Loucy (cell line): ENCODE measurements around the gene PDGFD.

ENCODE experiments used
- H2AFZ ChIP-seq: fragments of 200-600 bp; sonication (generic); 2 replicates; pipeline ENCODE4 v1.6.0; 2016; ENCODE audit warnings: antibody characterized with exemption, mild to moderate bottlenecking, low read length, moderate library complexity
- H3F3A ChIP-seq: fragments of 200-600 bp; 2 replicates; pipeline ENCODE4 v1.6.0; 2016; ENCODE audit warnings: antibody characterized with exemption, low read depth, mild to moderate bottlenecking
- H3K27me3 ChIP-seq: fragments of 200-600 bp; sonication (generic); 2 replicates; pipeline ENCODE4 v1.6.1; 2014; ENCODE audit warnings: low read length, mild to moderate bottlenecking; ENCODE audit not compliant: insufficient read depth, poor library complexity, severe bottlenecking
- H3K36me3 ChIP-seq: fragments of 200-600 bp; sonication (generic); 2 replicates; pipeline ENCODE4 v1.6.1; 2016; ENCODE audit warnings: low read length; ENCODE audit not compliant: insufficient read depth
- H3K4me1 ChIP-seq: fragments of 200-600 bp; sonication (generic); 2 replicates; pipeline ENCODE4 v1.5.1; 2014; ENCODE audit warnings: low read length, mild to moderate bottlenecking; ENCODE audit not compliant: insufficient read depth, poor library complexity, severe bottlenecking
- H3K4me2 ChIP-seq: fragments of 200-600 bp; sonication (generic); 2 replicates; pipeline ENCODE4 v1.6.0; 2014; ENCODE audit warnings: antibody characterized with exemption, low read length, low read depth, mild to moderate bottlenecking; ENCODE audit not compliant: poor library complexity, severe bottlenecking
- H3K4me3 ChIP-seq: fragments of 200-600 bp; sonication (generic); 2 replicates; pipeline ENCODE4 v1.5.1; 2014; ENCODE audit warnings: low read length, mild to moderate bottlenecking, mixed read lengths; ENCODE audit not compliant: poor library complexity, severe bottlenecking
- H3K79me2 ChIP-seq: fragments of 200-600 bp; sonication (generic); 2 replicates; pipeline ENCODE4 v1.6.1; 2014; ENCODE audit warnings: low read length; ENCODE audit not compliant: insufficient read depth
- H3K9ac ChIP-seq: fragments of 200-600 bp; sonication (generic); 2 replicates; pipeline ENCODE4 v1.6.0; 2014; ENCODE audit warnings: mild to moderate bottlenecking, low read depth, low read length, moderate library complexity; ENCODE audit not compliant: poor library complexity, severe bottlenecking
- H3K9me2 ChIP-seq: fragments of 200-600 bp; sonication (generic); replicated peaks from 2 replicates; pipeline ENCODE4 v1.6.1; 2016; ENCODE audit warnings: low read depth, low read length, mixed read lengths
- H3K9me3 ChIP-seq: fragments of 200-600 bp; sonication (generic); 2 replicates; pipeline ENCODE4 v1.6.1; 2014; ENCODE audit warnings: mild to moderate bottlenecking, antibody characterized with exemption, low read length, low read depth; ENCODE audit not compliant: insufficient read depth
- H4K20me1 ChIP-seq: fragments of 200-600 bp; sonication (generic); 2 replicates; pipeline ENCODE4 v1.6.0; 2014; ENCODE audit warnings: antibody characterized with exemption, low read length, mild to moderate bottlenecking; ENCODE audit not compliant: insufficient read depth, poor library complexity, severe bottlenecking
- CTCF ChIP-seq: fragments of 200-600 bp; sonication (generic); conservative IDR thresholded peaks from 2 replicates; pipeline ENCODE4 v1.5.1; 2014; ENCODE audit warnings: mild to moderate bottlenecking, antibody characterized with exemption, low read length
- EZH2phosphoT487 ChIP-seq: fragments of 200-600 bp; IDR thresholded peaks from 2 replicates; pipeline ENCODE4 v1.6.1; 2018; ENCODE audit warnings: antibody characterized with exemption, mild to moderate bottlenecking, moderate library complexity, borderline replicate concordance

The PDGFD gene

GRCh38 chr11:104090767-104091166 is 73.2 kb downstream of the PDGFD start:
- no peaks in the 10 kb centered on the region for H4K20me1 ChIP-seq
- TF ChIP-seq EZH2phosphoT487 (no peak), CTCF (no peak)
- H3K9ac ChIP-seq: no peak overlapping the region
- H3K9me2 ChIP-seq: no peaks in the 10 kb centered on the region
- H3F3A ChIP-seq: no peaks in the 10 kb centered on the region
- no peak overlapping the region for H3K4me2 ChIP-seq
- H3K4me1 ChIP-seq: no peaks in the 10 kb centered on the region
- no peaks in the 10 kb centered on the region for H3K27me3 ChIP-seq
- H3K9me3 ChIP-seq: no peaks in the 10 kb centered on the region
- H3K79me2 ChIP-seq: no peaks in the 10 kb centered on the region
- no peak overlapping the region for H3K4me3 ChIP-seq
- no peaks in the 10 kb centered on the region for H3K36me3 ChIP-seq
- no peak overlapping the region for H2AFZ ChIP-seq

- no peak for TF ChIP-seq EZH2phosphoT487
- TF ChIP-seq CTCF: no peak
- H3K4me1 ChIP-seq: no peaks in the 10 kb centered on the region
- no peak overlapping the region for H3K4me2 ChIP-seq
- no peaks in the 10 kb centered on the region for H3K9me2 ChIP-seq
- H2AFZ ChIP-seq: no peak overlapping the region
- H3K79me2 ChIP-seq: no peaks in the 10 kb centered on the region
- no peak overlapping the region for H3K9ac ChIP-seq
- H3K9me3 ChIP-seq: no peaks in the 10 kb centered on the region
- no peaks in the 10 kb centered on the region for H3F3A ChIP-seq
- H3K4me3 ChIP-seq: no peak overlapping the region
- H4K20me1 ChIP-seq: no peaks in the 10 kb centered on the region
- no peaks in the 10 kb centered on the region for H3K27me3 ChIP-seq
- H3K36me3 ChIP-seq: no peaks in the 10 kb centered on the region
Measured at GRCh38 chr11:104089481-104089880, 74.5 kb downstream of the PDGFD start.

GRCh38 chr11:104086621-104087020 is 77.3 kb downstream of the PDGFD start:
- Histone ChIP-seq H3K9ac (no peak overlapping the region), H3K27me3 (no peaks in the 10 kb centered on the region), H3K4me2 (no peak overlapping the region), H3K36me3 (no peaks in the 10 kb centered on the region), H4K20me1 (no peaks in the 10 kb centered on the region), H3K9me3 (no peaks in the 10 kb centered on the region), H3K4me3 (no peak overlapping the region), H3F3A (no peaks in the 10 kb centered on the region), H3K79me2 (no peaks in the 10 kb centered on the region), H2AFZ (no peak overlapping the region), H3K4me1 (no peaks in the 10 kb centered on the region), H3K9me2 (no peaks in the 10 kb centered on the region)
- TF ChIP-seq EZH2phosphoT487 (no peak), CTCF (no peak)
